ENCODE data around the gene CNBP.

Gene CNBP

GRCh38 chr3:129131465-129132088, 52.1 kb downstream of the CNBP start:
- H3K36me3 Mint-ChIP-seq (ENCODE audit: low read depth): peaks cover 100% of the 10 kb centered on the region

GRCh38 chr3:129130291-129130813, 53.3 kb downstream of the CNBP start:
- intact Hi-C loops (cut with micrococcal nuclease): no loop called here
- no peak overlapping the region for H3K27ac Mint-ChIP-seq
- no peaks in the 10 kb centered on the region for H3K9me3 Mint-ChIP-seq
- peaks cover 100% of the 10 kb centered on the region for H3K36me3 Mint-ChIP-seq (ENCODE audit: low read depth)
- peaks cover 12% of the 10 kb centered on the region for H3K27me3 Mint-ChIP-seq
- H3K4me3 Mint-ChIP-seq: no peak overlapping the region
- peaks cover 12% of the 10 kb centered on the region for H3K4me1 Mint-ChIP-seq (ENCODE audit: low read depth)

More at GRCh38 chr3:129131465-129132088, 52.1 kb downstream of the CNBP start:
- H3K27me3 Mint-ChIP-seq: peaks cover 2% of the 10 kb centered on the region
- H3K9me3 Mint-ChIP-seq: no peaks in the 10 kb centered on the region
- no peak overlapping the region for H3K27ac Mint-ChIP-seq
- no peak overlapping the region for H3K4me3 Mint-ChIP-seq
- H3K4me1 Mint-ChIP-seq (ENCODE audit: low read depth): peaks cover 12% of the 10 kb centered on the region
- intact Hi-C loops (cut with micrococcal nuclease): no loop called here

GRCh38 chr3:129128357-129129155, 55.1 kb downstream of the CNBP start:
- Mint-ChIP-seq H3K36me3 (ENCODE audit: low read depth) (peaks cover 84% of the 10 kb centered on the region), H3K27me3 (peaks cover 12% of the 10 kb centered on the region)
- intact Hi-C loops (cut with micrococcal nuclease): no loop called here

DNA sequence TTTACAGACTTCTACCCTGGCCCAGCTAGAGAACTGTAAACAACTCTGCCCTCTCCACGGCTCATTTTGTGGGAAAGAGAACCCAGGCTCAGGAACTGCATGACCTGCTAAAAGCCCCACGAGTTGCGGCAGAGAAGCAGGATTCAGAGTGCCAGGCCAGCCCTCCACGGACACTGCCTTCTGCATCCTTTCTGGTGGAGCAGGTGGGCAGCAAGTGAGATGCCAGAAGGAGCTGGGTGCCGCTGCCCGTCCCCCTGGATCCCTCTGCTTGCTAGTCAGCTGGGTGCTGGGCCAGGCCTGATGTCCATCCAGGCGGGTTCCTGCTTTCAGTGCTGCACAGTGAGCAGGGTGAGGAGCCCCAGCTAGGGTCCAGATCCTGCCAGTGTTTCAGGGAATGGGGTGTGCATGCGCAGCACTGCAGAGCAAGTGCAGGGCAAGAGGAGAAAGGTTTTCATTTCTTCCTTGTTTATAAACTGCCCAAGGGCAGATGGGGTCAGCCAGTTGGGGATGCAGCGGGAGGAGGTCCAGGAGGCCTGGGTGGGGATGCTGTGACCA, 56.9 kb downstream of the CNBP start:
- Mint-ChIP-seq H3K4me1 (ENCODE audit: low read depth) (peaks cover 27% of the 10 kb centered on the region), H3K9me3 (no peaks in the 10 kb centered on the region), H3K27me3 (peaks cover 12% of the 10 kb centered on the region), H3K4me3 (no peak overlapping the region), H3K36me3 (ENCODE audit: low read depth) (peaks cover 67% of the 10 kb centered on the region), H3K27ac (no peak overlapping the region)
- intact Hi-C loops (cut with micrococcal nuclease): no loop called here

More at GRCh38 chr3:129128357-129129155, 55.1 kb downstream of the CNBP start:
- Mint-ChIP-seq H3K4me1 (ENCODE audit: low read depth) (peaks cover 14% of the 10 kb centered on the region), H3K4me3 (no peak overlapping the region), H3K9me3 (no peaks in the 10 kb centered on the region), H3K27ac (peak overlapping the region; percentile 33)

- Mint-ChIP-seq H3K4me1 (ENCODE audit: low read depth) (peaks cover 46% of the 10 kb centered on the region), H3K27me3 (peaks cover 12% of the 10 kb centered on the region), H3K36me3 (ENCODE audit: low read depth) (peaks cover 63% of the 10 kb centered on the region), H3K4me3 (peak overlapping the region; percentile 44), H3K9me3 (no peaks in the 10 kb centered on the region), H3K27ac (peak overlapping the region; percentile 91)
- intact Hi-C loops (cut with micrococcal nuclease): loop anchor here (2.0 to 5.0 kb wide), 2 partner anchors 59 to 109 kb away; partner anchors contain the start of gene CNBP
These were observed 60.2 kb downstream of the CNBP start for GRCh38 chr3:129123314-129124060.

- H3K27ac Mint-ChIP-seq: peak overlapping the region; percentile 91
- H3K4me1 Mint-ChIP-seq (ENCODE audit: low read depth): peaks cover 51% of the 10 kb centered on the region
- intact Hi-C loops (cut with micrococcal nuclease): loop anchor here (2.0 to 5.0 kb wide), 2 partner anchors 60 to 110 kb away; partner anchors contain the start of gene CNBP
- peaks cover 12% of the 10 kb centered on the region for H3K27me3 Mint-ChIP-seq
- H3K4me3 Mint-ChIP-seq: peak overlapping the region; percentile 44
- peaks cover 63% of the 10 kb centered on the region for H3K36me3 Mint-ChIP-seq (ENCODE audit: low read depth)
- H3K9me3 Mint-ChIP-seq: no peaks in the 10 kb centered on the region
These were observed 61.2 kb downstream of the CNBP start for GRCh38 chr3:129122412-129123011.

DNA sequence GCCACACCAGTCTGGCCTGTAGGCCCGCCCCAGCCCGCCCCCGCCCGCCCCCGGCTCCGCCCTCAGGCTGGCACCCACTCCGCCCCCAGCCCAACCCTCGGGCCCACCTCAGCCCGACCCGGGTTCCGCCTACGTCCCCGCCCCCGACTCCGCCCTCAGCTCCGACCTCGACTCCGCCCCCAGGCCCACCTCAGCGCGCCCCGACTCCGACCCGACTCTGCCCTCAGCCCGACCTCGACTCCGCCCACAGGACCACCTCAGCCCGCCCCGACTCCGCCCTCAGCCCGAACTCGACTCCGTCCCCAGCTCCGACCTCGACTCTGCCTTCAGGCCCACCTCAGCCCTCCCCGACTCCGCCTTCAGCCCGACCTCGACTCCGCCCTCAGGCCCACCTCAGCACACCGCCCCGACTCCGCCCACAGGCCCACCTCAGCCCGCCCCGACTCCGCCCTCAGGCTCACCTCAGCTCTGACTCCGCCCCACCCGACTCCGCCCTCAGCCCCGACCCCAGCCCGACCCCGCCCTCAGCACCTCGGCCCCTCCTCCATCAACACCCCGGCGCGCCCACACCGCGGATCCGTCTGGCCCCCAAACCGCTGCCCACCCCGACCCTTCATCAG, 61.8 kb downstream of the CNBP start, which contains the start of gene RAB43:
TSS of gene RAB43 (minus strand) at position 13 of the 620 bp plus-strand sequence. CDS start 315 bp downstream, outside the sequence.
- Mint-ChIP-seq H3K36me3 (ENCODE audit: low read depth) (peaks cover 63% of the 10 kb centered on the region), H3K27ac (peak within 1 kb of the TSS; percentile 91), H3K4me1 (ENCODE audit: low read depth) (peaks cover 51% of the 10 kb centered on the region), H3K9me3 (no peaks in the 10 kb centered on the region), H3K4me3 (peak within 1 kb of the TSS; percentile 88), H3K27me3 (peaks cover 11% of the 10 kb centered on the region)
- intact Hi-C loops (cut with micrococcal nuclease): loop anchor here (2.0 to 5.0 kb wide), 2 partner anchors 61 to 110 kb away; partner anchors contain the start of gene CNBP

- peaks cover 6% of the 10 kb centered on the region for H3K27me3 Mint-ChIP-seq
- no peaks in the 10 kb centered on the region for H3K9me3 Mint-ChIP-seq
- peaks cover 57% of the 10 kb centered on the region for H3K4me1 Mint-ChIP-seq (ENCODE audit: low read depth)
- intact Hi-C loops (cut with micrococcal nuclease): loop anchor here (5.0 kb wide), 1 partner anchor 111 kb away; no protein-coding TSS in a partner anchor
- H3K27ac Mint-ChIP-seq: peak overlapping the region; percentile 91
- H3K4me3 Mint-ChIP-seq: peak overlapping the region; percentile 88
- peaks cover 63% of the 10 kb centered on the region for H3K36me3 Mint-ChIP-seq (ENCODE audit: low read depth)
These were observed 62.5 kb downstream of the CNBP start for GRCh38 chr3:129121016-129121791.

DNA sequence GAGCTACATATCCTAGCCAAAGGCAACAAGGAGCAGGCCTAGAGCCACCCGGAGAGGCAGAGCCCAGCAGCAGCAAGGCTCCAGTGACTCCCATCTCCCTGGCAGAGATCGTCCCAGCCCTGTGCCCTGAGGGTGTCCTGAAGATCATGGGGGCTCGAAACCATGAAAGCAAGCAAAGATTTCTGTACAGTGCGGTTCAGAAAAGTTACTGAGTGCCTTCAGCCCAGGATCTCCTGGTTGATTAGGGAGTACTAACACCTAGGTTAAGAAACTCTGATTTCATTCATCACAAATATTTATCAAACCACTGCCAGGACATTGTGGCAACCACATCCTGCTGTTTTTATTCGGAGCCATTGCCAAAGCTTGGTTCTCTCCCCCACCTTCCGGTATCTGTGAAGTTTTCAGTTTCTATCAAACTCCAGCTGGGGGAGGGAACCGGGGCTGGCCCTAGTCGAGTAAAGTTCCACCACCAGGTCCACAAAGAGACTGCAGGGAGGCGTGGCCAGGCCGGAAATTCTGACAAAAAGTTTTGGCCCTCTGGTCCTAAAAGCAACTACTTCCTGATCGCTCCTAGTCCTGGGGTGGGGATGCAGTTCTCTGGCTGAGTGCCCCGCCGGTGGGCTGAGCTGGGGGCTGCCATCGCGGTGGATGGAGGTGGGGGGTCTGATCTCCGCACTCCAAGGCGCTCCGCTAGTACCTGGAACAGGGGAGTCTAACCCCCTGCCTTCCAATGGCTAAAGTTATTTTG, 63.3 kb downstream of the CNBP start:
- Mint-ChIP-seq H3K4me3 (peak overlapping the region; percentile 88), H3K27me3 (peaks cover 1% of the 10 kb centered on the region), H3K4me1 (ENCODE audit: low read depth) (peaks cover 59% of the 10 kb centered on the region), H3K27ac (peak overlapping the region; percentile 91), H3K36me3 (ENCODE audit: low read depth) (peaks cover 56% of the 10 kb centered on the region), H3K9me3 (no peaks in the 10 kb centered on the region)
- intact Hi-C loops (cut with micrococcal nuclease): loop anchor here (5.0 kb wide), 1 partner anchor 112 kb away; no protein-coding TSS in a partner anchor

GRCh38 chr3:129119365-129120100, 64.2 kb downstream of the CNBP start:
- Mint-ChIP-seq H3K36me3 (ENCODE audit: low read depth) (peaks cover 61% of the 10 kb centered on the region), H3K9me3 (no peaks in the 10 kb centered on the region), H3K27me3 (no peaks in the 10 kb centered on the region), H3K4me3 (peak overlapping the region; percentile 88), H3K4me1 (ENCODE audit: low read depth) (peaks cover 64% of the 10 kb centered on the region), H3K27ac (peak overlapping the region; percentile 91)
- intact Hi-C loops (cut with micrococcal nuclease): loop anchor here (5.0 kb wide), 1 partner anchor 113 kb away; no protein-coding TSS in a partner anchor

GRCh38 chr3:129118745-129119144, 65.0 kb downstream of the CNBP start:
- Mint-ChIP-seq H3K27ac (peak overlapping the region; percentile 91), H3K27me3 (no peaks in the 10 kb centered on the region), H3K4me3 (no peak overlapping the region), H3K36me3 (ENCODE audit: low read depth) (peaks cover 69% of the 10 kb centered on the region), H3K4me1 (ENCODE audit: low read depth) (peaks cover 72% of the 10 kb centered on the region), H3K9me3 (no peaks in the 10 kb centered on the region)
- intact Hi-C loops (cut with micrococcal nuclease): no loop called here

Data from dendritic cell treated with granulocyte-macrophage colony-stimulating factor and Interleukin-4, amounts not matched to agents 40 ng/mL and 50 ng/mL, for 4 days (primary cell).